ENCODE data around the gene NSRP1. TPM values are rescaled to one million over a fixed set of nuclear protein-coding genes. Genes with fewer than 3 reads are reported as not detected.

The NSRP1 gene
- total and polyA plus RNA-seq, 10 donors: 15.5 to 39.8 (median 27.9) TPM

DNA sequence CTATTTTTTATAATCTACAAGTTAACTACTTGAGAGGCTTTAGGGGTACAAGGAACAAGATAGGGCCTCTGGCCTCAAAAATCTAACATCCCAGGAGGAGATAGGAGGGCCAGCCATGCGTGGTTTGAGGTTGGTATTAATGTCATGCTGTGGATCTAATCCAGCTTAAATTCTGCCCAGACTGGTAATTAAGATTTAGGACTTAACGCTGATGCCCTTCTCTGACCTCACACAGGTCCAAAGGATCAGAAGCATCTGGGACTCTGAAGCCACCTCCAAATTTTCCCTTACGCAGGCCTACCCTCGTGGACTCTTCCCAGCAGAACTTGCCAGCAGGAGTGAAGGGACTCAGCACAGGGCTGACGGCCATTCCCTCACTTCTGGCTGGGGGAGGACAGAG, 103.8 kb downstream of the NSRP1 start:
- Histone ChIP-seq H3K27me3 (replicated peaks in 1 of 7) (peaks cover 0 to 3% (median 0%) of the 10 kb centered on the region in 7 donors), H3K4me1 (no peaks in the 10 kb centered on the region), H3K27ac (no peak overlapping the region), H3K9me3 (no peaks in the 10 kb centered on the region), H3K36me3 (no peaks in the 10 kb centered on the region), H3K4me3 (no peak overlapping the region)
- TF ChIP-seq, protein P1, sequence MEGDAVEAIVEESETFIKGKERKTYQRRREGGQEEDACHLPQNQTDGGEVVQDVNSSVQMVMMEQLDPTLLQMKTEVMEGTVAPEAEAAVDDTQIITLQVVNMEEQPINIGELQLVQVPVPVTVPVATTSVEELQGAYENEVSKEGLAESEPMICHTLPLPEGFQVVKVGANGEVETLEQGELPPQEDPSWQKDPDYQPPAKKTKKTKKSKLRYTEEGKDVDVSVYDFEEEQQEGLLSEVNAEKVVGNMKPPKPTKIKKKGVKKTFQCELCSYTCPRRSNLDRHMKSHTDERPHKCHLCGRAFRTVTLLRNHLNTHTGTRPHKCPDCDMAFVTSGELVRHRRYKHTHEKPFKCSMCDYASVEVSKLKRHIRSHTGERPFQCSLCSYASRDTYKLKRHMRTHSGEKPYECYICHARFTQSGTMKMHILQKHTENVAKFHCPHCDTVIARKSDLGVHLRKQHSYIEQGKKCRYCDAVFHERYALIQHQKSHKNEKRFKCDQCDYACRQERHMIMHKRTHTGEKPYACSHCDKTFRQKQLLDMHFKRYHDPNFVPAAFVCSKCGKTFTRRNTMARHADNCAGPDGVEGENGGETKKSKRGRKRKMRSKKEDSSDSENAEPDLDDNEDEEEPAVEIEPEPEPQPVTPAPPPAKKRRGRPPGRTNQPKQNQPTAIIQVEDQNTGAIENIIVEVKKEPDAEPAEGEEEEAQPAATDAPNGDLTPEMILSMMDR (IDR thresholded peaks at IDR 0.05 in 8 of 11, conservative IDR thresholded peaks at IDR 0.05 in 3 of 11): no peak
- TF ChIP-seq POLR2A (IDR thresholded peaks at IDR 0.05) (no peak), POLR2AphosphoS5 (IDR thresholded peaks at IDR 0.05) (no peak)
- intact Hi-C loops (cut with DNase I; ENCODE audit: low total_unique reads): no loop called here
- WGBS, 5 donors: 87 to 94% (median 93%) methylated on average over 5 of the region's 5 CpGs
- peak; percentile 17 for DNase-seq

DNA sequence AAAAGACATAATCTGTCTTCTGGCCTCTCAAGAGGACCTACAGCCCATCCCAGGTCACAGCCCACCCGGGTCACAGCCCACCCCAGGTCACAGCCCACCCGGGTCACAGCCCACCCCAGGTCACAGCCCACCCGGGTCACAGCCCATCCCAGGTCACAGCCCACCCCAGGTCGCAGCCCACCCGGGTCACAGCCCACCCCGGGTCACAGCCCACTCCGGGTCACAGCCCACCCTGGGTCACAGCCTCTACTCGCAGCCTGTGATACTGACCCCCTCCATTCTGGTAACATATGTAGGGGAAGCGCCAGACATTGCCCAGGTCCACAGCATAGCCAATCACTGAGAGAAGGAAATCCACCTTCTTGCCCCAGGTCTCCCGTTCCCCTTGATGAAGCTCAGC, 104.7 kb downstream of the NSRP1 start:
- Histone ChIP-seq H3K27me3 (replicated peaks in 1 of 7) (peaks cover 0 to 3% (median 0%) of the 10 kb centered on the region in 7 donors), H3K36me3 (no peaks in the 10 kb centered on the region), H3K9me3 (no peaks in the 10 kb centered on the region), H3K27ac (no peak overlapping the region), H3K4me3 (no peak overlapping the region), H3K4me1 (no peaks in the 10 kb centered on the region)
- WGBS, 5 donors: 90 to 93% (median 92%) methylated on average over 10 of the region's 10 CpGs
- TF ChIP-seq POLR2A (IDR thresholded peaks at IDR 0.05): no peak
- TF ChIP-seq POLR2AphosphoS5 (IDR thresholded peaks at IDR 0.05): no peak
- TF ChIP-seq, protein P1 (IDR thresholded peaks at IDR 0.05 in 8 of 11, conservative IDR thresholded peaks at IDR 0.05 in 3 of 11): no peak
- intact Hi-C loops (cut with DNase I; ENCODE audit: low total_unique reads): no loop called here
- DNase-seq: peak; percentile 35

GRCh38 chr17:30222251-30222650, 105.6 kb downstream of the NSRP1 start:
- 75 to 92% (median 84%) methylated on average over 4 of the region's 4 CpGs for WGBS, 5 donors
- H3K27ac ChIP-seq: no peak overlapping the region
- TF ChIP-seq, protein P1 (IDR thresholded peaks at IDR 0.05 in 8 of 11, conservative IDR thresholded peaks at IDR 0.05 in 3 of 11): no peak
- no peak for TF ChIP-seq POLR2A (IDR thresholded peaks at IDR 0.05)
- TF ChIP-seq POLR2AphosphoS5 (IDR thresholded peaks at IDR 0.05): no peak
- H3K9me3 ChIP-seq: no peaks in the 10 kb centered on the region
- intact Hi-C loops (cut with DNase I; ENCODE audit: low total_unique reads): no loop called here
- no peaks in the 10 kb centered on the region for H3K4me1 ChIP-seq
- peaks cover 0 to 3% (median 0%) of the 10 kb centered on the region in 7 donors for H3K27me3 ChIP-seq (replicated peaks in 1 of 7)
- peak; percentile 19 for DNase-seq
- H3K36me3 ChIP-seq: no peaks in the 10 kb centered on the region
- H3K4me3 ChIP-seq: no peak overlapping the region

- 78 to 97% (median 91%) methylated on average over 13 of the region's 13 CpGs for WGBS, 5 donors
- Histone ChIP-seq H3K27ac (no peak overlapping the region), H3K4me1 (no peaks in the 10 kb centered on the region), H3K36me3 (no peaks in the 10 kb centered on the region), H3K9me3 (no peaks in the 10 kb centered on the region), H3K4me3 (no peak overlapping the region), H3K27me3 (replicated peaks in 1 of 7) (peaks cover 0 to 3% (median 0%) of the 10 kb centered on the region in 7 donors)
- no peak for TF ChIP-seq POLR2AphosphoS5 (IDR thresholded peaks at IDR 0.05)
- TF ChIP-seq POLR2A (IDR thresholded peaks at IDR 0.05): no peak
- TF ChIP-seq, protein P1 (IDR thresholded peaks at IDR 0.05 in 8 of 11, conservative IDR thresholded peaks at IDR 0.05 in 3 of 11): no peak
- intact Hi-C loops (cut with DNase I; ENCODE audit: low total_unique reads): no loop called here
- peak; percentile 29 for DNase-seq
Observed at GRCh38 chr17:30222721-30223175, 106.1 kb downstream of the NSRP1 start.
